Hematopoietic multipotent progenitor cell treated with erythropoietin and hydrocortisone succinate and interleukin-3 and kit ligand, for 17 days (in vitro differentiated cells): ENCODE results near the gene INCA1.

Source experiments
- DNase-seq: peaks from one replicate; pipeline ENCODE4 v3.0.0-alpha.2; 2015; ENCODE audit warnings: low spot score

Gene INCA1

DNA sequence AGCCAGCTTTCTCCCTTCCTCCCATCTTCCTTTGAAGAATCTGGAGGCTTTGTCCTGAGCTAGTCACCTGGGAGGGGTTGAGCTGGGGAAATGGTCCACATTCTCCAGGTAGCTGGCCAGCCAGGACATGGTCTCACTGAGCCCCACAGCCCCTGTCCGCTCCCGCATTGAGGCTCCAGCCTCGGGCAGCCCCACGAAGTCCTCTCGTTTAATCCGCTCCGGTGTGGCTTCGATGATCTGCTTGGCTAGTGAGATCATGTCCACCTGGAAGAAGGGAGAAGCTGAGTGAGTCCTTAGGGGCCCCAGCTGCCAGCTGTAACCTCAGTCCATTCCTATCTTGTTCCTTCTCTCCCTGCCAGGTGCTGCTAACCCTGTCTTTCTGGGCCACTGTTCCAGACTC is 27.0 kb downstream of the INCA1 start:
- DNase-seq = no peak

DNA sequence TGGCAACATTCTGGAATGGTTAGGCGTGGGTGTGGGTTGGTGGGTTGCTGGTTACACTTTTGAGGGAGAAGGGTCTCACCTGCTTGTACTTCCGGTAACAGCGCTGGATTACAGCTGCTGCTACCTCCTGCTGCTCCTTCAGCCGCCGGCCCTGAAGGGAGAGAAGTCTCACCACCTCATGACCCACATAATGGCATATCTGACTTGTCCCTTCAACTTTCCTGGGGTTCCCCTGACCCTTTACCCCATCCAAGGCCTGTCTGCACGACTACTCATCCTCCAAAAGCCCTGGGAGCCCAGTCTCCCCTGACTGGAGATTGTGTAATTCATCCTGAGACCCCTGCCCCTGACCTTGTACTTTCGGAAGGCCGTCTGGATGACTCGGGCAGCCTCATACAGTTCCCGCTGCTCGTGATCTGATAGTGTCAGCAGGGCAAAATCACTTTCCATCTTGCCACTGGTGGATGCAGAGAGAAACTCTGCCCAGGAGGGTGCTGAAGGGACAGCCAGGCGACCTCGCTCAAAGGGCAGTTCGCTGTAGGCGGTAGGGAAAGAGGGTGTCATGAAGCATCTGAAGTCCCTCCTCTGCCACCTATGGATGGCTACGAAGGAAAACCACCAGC is 27.7 kb downstream of the INCA1 start:
- DNase-seq = no peak

DNA sequence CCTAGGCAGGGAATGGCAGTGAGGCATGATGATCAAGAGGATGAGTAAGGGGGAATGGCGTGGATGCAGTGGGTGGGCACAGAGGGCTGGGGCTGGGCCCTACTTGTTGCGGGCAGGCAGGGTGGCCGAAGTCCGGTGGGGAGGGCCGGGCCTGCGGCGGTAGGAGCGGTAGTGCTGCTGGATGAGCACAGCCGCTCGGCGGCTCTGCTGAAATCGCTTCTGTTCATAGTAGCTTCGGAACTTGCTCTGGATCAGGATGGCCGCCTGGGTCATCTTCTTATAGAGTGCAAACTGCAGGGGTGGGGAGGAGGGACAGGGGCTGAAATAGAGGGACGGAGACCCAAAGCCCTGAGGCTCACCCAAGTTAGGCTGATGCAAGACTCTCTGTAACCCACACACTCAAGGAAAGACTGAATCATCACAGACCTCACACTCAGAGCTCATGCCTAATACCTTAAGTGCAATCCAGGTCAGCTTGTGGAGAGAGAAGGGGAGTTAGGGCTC is 28.2 kb downstream of the INCA1 start:
- no peak for DNase-seq

DNA sequence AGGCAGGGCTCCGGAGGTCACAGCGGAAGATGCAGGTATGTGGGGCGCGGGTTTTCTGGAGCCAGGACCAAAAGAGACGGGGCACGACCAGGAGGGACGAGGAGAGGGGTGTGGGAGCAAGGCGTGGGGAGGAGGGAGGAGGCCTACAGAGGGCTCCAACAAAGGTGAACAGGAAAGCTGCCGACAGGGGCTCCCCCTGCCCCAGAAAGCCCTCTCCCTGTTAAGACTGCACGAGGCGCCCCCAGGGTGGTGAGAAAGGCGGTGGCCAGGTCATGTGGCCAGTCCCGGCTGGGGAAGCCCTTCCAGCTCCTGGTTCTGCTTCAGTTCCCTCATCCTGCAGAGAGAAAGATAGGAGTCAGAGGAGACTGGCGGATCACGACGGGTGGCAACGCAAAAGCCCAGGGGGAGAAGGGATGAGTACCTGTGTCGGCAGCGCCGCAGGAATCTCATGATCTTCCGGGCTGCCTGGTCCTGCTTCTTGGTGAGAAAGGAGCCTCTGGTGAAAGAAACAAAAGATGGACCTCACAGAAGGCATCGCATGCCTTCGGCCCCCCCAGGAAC is 28.8 kb downstream of the INCA1 start:
- DNase-seq = no peak

DNA sequence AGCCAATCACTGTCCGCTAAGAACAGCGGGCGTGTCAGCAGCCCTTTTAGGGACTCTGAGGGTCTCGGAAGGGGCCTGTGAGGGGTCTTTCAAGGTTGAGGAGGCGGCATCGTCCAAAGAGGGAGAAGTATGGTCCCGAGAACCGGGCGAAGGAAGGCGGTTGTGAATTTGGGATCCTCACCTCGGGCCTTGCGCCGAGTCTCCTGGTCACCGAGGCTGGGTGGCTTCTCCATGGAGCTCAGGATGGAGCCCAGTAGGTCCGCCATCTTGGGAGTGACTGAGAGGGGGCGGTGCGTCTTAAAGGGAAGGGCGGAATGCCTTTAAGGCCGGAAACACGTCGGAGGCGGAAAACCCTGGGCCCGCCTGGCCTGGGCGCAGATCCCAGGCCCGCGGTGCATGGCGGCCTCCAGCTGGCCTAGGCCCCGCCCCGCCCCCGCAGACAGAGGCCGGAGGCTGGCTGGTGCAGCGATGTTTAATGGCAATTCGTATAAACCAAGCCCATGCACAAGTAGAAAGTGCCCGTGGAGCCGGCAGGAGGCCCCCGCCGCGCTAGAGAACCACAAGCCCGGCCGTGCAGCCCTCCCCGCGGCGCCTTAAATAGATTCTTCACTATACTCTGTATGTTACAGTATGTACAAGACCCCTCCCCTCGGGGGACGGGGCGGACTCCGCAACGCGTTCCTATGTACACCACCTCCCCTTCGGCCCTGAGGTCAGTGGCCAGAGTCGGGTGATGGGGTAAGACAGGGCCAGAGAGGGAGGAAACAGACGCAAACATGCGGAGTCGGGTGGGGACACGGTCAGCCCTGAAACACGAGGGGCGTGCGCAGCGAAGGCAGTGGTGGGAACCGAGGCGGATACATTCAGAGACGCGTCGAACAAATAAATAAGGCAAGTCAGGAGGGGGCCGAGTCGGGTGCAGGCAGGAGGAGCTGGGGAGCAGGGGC is 29.5 kb downstream of the INCA1 start, which contains the start of gene SPAG7:
SPAG7 (minus strand) TSS at position 279 of the 947 bp plus-strand sequence; CDS start at position 266, 13 bp downstream.
- peak; percentile 97 for DNase-seq

DNA sequence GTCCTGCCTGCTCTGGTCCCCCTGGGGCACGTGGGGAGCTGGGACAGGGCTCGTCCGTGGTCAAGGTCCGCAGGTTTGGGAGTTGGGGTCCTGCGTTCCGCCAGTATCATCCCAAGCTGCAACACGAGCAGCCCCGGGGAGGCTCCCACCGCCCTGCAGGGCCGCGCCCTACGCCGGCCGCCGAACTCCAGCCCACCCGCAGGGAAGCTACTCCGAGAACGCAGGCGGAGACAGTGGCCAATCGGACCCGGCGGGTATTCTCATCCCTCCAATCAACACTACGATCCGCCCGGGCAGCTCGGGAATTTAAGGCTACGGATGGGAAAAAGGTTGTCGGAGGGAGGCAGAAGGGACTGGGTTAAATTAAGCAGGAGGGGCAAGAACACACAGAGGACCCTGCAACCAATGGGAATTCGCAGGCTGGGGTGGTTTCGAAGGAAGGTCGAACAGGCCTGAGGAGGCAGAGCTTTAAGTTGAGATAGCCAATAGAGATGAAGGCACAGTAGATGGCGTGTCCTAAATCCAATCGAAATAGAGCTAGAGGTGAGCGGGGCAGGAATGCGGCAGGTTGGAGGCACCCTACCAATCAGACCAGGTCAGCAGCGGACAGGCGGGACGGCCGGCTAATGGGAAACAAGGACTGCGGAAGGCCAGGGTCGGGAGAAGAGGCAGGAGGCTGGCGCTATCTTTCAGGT is 30.3 kb downstream of the INCA1 start:
- DNase-seq = peak; percentile 97

DNA sequence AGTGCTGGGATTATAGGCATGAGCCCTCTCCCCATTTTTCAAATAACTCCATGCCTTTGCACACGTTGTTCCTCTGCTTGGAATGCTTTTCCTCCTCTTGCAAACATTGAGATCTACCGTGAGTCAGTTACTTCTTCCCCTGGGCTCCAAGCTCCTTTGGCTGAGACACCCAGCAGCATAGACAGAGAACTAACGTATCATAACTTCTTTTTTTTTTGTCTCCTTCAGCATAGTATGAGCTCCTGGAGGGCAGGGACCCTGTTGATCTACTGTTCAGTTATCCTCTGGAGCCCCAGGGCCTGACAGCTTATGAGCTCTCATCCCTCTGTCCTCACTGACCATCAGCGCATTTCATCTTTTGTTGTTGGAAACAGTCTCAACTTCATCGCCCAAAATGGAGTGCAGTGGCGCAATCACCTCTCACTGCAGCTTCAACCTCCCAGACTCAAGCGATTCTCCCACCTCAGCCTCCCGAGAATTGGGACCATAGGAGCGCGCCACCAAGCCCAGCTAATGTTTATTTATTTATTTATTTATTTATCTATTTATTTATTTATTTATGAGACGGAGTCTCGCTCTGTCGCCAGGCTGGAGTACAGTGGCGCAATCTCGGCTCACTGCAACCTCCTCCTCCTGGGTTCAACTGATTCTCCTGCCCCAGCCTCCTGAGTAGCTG is 31.9 kb downstream of the INCA1 start:
- no peak for DNase-seq

DNA sequence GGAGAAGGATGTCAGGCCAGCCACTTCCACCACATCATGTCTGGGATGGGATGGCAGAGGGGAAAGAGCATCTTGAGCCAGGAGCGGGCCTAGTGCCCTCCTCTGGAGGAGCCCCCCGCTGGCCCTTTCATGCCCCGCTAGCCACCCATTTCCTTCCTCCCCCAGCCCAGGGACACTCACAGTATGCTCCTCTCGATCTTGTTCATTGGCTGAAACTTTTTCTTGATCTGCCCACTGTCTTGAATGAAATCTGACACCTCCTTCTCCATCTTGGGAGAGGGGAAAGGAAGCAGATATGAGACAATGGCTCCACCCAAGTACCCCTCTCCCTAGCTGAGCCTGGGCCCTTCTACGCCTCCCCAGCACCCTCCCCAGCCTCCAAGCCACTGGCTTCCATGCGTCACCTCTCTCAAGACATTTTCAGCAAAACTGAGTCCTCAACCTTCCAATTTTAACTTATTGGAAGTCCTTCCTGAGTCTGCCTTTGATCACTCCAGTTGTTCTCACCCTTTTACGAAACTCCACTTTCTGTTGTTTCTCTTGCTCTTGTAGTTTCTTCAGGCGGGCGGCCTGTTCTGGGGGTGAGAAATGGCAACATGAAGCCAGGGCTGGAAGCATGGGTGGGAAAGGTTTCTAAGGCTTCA is 36.9 kb downstream of the INCA1 start:
- no peak for DNase-seq

DNA sequence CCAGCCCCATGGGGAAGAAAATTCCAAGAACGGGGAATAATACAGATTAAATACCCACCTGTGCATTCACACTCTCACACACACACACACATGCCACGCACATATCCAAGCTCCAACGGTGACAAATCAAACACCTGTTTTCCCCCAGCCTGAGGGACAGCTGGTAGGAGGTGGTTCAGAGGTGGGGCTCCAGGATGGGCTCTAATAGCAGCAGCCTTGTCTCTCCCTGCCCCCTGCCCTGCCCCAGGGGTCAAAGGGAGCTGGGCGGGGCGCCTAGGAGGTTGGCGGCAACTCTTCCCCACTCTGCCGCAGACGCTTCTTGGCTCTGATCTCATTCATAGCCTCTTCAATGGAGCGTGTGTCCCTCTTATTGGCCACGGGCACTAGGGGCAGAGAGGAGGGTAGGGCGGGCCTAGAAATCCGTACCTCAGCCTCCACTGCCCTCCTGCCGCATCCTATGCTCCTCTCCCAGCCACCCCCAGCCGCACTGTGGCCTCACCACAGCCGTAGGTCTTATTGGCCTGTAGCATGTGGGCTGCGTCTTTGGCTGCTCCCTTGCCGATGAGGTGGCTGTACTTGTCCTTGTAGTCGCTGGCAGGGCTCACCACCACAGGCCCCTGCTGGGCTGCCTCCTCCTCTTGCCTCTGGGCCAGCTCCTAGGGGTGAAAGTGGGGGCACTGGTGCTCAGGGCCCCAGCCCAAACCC is 37.9 kb downstream of the INCA1 start:
- no peak for DNase-seq

DNA sequence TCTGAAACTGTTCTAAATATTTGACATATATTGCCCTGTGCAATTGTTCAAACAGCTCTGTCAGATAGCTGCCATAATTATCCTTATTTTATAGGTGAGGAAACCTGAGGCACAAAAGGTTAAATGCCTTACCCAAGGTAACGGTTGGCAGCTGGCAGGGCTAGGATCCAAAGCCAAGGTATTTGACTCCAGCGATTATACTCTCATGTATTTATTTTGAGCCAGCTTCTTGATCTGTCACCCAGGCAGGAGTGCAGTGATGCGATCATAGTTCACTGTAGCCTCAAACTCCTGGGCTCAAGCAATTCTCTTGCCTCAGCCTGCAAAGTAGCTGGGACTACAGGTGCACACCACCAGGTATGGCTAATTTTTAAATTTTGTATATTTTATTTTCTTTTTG is 39.2 kb downstream of the INCA1 start:
- no peak for DNase-seq

DNA sequence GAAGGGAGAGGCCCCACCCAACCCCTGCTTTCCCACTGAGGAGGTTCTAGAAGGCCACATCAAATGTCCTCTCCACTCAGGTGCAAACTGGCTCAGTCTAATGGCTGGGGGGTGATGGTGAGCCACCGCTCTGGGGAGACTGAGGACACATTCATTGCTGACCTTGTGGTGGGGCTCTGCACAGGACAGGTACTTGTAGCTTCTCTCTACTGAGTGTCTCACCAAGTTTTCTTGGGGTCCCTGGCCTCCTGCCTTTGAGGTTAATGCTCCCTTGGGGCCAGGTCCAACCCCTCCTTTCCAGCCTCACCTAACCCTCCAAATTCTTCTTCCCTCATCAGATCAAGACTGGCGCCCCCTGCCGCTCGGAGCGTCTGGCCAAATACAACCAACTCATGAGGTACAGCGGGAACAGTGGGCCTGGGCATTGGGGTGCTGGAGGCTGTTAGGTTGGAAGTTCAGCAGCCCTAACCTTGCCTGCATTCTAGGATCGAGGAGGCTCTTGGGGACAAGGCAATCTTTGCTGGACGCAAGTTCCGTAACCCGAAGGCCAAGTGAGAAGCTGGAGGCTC is 40.7 kb downstream of the INCA1 start:
- DNase-seq = peak; percentile 75

DNA sequence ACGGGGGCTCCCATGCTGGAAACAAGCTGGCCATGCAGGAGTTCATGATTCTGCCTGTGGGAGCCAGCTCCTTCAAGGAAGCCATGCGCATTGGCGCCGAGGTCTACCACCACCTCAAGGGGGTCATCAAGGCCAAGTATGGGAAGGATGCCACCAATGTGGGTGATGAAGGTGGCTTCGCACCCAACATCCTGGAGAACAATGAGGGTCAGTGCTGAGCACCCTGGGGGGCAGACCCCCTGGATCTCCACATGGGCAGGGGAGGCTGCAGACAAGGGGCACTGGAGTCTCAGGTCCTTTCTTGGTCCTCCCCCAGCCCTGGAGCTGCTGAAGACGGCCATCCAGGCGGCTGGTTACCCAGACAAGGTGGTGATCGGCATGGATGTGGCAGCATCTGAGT is 42.2 kb downstream of the INCA1 start:
- DNase-seq = no peak

DNA sequence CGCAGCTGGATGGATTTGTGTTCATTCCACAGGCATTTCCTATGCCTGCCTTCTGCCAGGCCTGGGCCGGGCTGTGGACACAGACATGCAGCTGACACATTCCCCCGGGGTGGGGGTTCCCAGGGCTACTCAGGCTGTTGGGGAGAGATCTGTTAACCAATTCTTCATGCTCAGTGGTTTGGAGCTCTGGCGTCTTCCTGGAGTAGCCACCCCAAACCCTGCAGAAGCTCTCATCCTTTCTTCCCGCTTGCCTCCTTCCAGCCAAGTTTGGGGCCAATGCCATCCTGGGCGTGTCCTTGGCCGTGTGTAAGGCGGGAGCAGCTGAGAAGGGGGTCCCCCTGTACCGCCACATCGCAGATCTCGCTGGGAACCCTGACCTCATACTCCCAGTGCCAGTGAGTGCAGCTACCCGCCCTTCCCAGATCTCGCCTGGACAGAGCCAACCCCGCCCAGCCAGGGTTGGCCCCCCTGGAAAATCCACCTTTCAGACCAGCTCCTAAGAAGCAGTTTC is 43.8 kb downstream of the INCA1 start:
- DNase-seq = no peak

DNA sequence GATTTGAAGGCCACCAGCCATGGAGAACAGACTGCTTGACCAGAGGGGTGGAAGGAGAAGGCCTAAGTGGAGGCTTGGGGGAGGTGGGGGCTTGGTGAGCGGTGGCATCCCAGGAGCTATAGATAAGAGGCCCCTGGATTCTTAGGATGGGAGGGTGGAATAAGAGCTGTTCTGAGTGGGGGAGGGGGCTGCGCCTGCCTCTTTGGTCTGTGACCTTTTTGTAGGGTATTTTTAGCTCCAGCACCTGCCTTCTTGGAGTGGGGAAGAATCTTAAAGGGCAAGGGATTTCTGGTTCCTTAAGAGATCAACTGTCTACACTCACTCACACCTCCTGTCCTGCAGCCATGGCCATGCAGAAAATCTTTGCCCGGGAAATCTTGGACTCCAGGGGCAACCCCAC is 45.8 kb downstream of the INCA1 start:
- DNase-seq = no peak

DNA sequence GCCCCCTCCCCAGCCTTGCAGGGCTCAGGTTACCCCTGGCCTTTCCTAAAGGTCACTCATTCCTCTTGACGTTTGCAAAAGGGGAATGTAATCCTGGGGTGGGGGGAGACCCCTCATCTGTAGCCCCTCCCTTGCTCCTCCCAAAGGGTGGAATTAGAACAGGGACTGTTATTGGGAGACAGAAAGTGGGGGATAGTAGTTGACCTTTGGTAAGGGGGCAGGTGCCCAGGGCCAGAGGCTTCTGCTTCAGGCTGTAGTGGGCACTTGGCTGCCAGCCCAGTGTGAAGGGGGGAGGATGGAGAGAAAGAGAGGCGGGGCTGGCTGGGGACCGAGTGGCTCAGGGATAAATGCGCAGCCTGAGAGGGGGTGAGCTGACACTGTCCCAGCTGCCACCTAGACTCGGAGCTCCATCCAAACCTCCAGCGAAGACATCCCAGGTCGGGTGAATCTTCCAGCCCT is 46.5 kb downstream of the INCA1 start, which contains the start of gene ENO3:
ENO3 (plus strand) TSS at position 374 of the 459 bp plus-strand sequence. CDS start 711 bp downstream, outside the sequence.
- no peak for DNase-seq

DNA sequence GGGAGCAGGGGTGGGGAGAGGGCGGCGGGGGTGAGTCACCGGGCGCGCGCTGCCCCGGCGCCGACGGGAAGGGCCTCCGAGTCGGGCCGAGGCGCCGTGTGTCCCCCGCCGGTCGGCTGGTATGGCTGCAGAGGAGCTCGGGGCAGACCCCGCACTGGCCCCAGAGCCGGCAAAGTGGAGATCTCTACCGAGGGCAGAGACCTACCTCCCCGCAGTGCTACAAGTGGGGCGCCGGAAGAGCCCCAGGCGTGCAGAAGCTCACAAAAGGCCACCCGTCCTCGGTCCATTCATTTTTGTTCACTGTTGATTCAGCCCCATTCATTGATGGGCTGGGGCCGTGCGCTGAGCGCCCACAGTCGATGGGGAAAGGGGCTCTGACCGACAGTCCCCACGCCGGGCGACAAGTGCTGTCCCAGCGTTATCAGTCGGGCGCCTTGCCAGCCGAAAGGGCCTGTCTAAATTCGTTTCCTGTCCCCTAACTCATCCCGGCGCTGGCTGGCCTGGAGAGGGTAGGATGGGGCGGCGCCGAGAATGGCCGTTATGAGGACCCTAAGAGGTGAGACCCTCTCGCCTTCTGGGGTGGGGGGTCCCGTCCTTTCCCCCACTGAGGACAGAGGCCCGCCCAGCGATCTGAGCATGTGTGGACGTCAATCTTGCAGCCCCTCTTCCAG is 47.1 kb downstream of the INCA1 start:
- DNase-seq = peak; percentile 54

DNA sequence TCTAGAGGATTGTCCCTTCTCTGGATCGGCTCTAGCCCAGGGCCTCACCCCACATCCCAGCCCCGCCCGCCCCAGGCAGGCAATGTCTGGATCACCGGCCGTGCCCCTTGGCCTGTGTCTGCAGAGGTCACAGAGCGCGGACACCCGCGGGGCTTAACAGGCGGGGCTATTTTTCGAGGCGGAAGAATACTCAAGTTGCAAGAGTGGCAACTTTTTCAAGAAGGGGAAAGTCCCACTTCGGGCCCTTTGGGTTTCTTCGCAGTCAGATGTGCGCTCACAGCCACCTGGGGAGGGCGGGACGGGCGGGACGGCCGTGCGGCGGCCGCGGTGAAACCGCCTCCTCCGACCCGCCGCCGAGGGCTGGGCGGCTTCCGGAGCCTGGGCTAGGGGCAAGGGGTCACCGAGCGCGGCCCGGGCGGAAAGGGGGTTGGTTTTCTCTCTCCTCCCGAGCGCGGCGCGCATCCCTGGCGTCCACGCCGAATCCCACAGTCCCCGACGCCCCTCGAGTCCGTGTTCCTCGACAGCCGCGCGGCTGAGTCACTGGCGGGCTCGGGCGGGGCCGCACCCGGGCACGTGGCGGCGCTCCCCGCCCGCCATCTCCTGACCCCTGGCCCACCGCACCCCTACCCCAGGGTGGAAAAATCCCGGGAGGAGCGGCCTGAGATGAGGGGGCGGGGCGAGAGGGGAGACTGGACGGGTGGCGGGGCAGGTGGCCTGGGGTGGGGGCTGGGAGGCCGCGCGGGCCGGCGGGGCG is 47.8 kb downstream of the INCA1 start:
- peak; percentile 73 for DNase-seq

DNA sequence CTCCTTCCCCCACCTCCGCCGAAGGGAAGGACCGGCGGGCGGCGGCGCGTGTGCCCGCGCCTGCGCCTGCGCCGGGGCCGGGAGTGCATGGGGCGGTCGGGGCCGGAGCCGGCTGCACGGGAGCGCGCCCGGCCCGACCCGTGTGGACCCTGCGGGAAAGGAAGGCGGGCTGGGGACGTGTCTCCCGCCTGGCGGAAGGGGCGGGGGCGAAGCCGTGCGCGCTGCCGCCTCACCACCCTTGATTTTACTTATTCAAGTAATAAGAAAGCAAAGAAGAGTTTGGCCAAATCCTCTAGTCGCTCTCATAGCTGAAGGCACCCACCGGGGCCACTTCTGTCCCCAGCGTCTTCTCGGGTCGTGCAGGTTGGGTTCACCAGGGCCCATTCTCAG is 48.4 kb downstream of the INCA1 start:
- peak; percentile 60 for DNase-seq
